Measurements from ENCODE around the gene PAX5. TPM values are rescaled to one million over a fixed set of nuclear protein-coding genes. Genes with fewer than 3 reads are reported as not detected.

The PAX5 gene
- total and polyA plus RNA-seq, 2 of the 13 experiments (the other 11 are each of a cell fraction or from before 2014, with no cell fraction given) = not detected

DNA sequence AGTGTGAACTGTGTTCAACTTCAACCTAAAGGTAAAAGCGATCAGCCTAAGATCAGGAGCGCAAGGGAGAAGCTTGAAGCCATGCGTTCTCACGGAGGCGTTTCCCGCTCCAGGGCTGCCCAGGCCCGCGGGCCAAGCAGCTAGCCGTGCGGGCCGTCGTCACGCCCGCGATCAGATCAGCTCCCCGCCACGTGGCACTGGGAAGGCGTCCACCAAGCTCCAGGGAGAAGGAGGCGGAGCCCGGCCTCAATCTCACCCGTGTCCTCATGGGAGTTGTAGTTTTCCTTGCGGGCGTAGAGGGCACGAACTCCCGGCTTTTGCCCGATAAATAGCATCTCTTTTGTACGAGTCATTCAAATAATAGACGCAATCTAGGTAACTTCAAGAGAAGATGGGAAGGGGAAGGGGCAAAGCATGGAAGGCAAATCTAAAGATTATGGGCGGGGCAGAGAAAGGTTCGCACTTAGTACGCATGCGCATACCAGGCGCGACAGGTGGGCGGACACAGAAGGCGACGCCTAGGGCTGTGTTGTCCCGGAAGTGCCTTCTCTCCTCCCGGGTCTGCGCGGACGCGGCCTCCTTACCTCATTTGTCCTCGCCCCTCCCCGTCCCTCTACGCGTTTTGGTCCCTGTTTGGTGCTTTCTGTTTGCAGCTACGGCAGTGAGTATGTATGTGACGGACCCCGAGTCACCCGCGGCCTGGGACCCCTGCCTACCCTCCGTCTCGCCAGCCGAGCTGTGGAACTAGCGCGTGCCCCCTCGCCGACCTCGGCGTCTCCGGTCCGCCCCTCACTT lies 45.5 kb upstream of the PAX5 start (continued):
- peak; percentile 95; the same call in 1 of the 2 replicates for TF ChIP-seq ZNF674 (CRISPR knock-in tag; IDR thresholded peaks at IDR 0.05; ENCODE audit: low read depth)
- peak; percentile 98 for TF ChIP-seq AHR (CRISPR knock-in tag; IDR thresholded peaks at IDR 0.05)
- peak; percentile 96; the same call in 1 of the 2 replicates for TF ChIP-seq ZNF782 (CRISPR knock-in tag; IDR thresholded peaks at IDR 0.05; ENCODE audit: borderline replicate concordance)
- peak; percentile 96 for TF ChIP-seq MYC (CRISPR knock-in tag; IDR thresholded peaks at IDR 0.05; ENCODE audit: borderline replicate concordance)
- peak; percentile 57; the same call in 1 of the 2 replicates for TF ChIP-seq ZNF644 (CRISPR knock-in tag; IDR thresholded peaks at IDR 0.05; ENCODE audit: low read depth)
- peak; percentile 97 for TF ChIP-seq ZFYVE20 (CRISPR knock-in tag; IDR thresholded peaks at IDR 0.05; ENCODE audit: borderline replicate concordance, low read depth)
- peak; percentile 76; the same call in 1 of the 2 replicates for TF ChIP-seq SIX4 (CRISPR knock-in tag; IDR thresholded peaks at IDR 0.05)
- TF ChIP-seq, protein P1, sequence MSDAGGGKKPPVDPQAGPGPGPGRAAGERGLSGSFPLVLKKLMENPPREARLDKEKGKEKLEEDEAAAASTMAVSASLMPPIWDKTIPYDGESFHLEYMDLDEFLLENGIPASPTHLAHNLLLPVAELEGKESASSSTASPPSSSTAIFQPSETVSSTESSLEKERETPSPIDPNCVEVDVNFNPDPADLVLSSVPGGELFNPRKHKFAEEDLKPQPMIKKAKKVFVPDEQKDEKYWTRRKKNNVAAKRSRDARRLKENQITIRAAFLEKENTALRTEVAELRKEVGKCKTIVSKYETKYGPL (CRISPR knock-in tag; IDR thresholded peaks at IDR 0.05) = peak; percentile 96; the same call in 1 of the 2 replicates
- TF ChIP-seq SKIL (CRISPR knock-in tag; IDR thresholded peaks at IDR 0.05; ENCODE audit: borderline replicate concordance) = peak; percentile 87
- TF ChIP-seq, protein P2, sequence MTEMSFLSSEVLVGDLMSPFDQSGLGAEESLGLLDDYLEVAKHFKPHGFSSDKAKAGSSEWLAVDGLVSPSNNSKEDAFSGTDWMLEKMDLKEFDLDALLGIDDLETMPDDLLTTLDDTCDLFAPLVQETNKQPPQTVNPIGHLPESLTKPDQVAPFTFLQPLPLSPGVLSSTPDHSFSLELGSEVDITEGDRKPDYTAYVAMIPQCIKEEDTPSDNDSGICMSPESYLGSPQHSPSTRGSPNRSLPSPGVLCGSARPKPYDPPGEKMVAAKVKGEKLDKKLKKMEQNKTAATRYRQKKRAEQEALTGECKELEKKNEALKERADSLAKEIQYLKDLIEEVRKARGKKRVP (CRISPR knock-in tag; IDR thresholded peaks at IDR 0.05) = peak in 1 of 2 experiments; percentile 90; a peak in 2 of 4 replicates
- TF ChIP-seq, protein P3, sequence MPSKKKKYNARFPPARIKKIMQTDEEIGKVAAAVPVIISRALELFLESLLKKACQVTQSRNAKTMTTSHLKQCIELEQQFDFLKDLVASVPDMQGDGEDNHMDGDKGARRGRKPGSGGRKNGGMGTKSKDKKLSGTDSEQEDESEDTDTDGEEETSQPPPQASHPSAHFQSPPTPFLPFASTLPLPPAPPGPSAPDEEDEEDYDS (CRISPR knock-in tag; IDR thresholded peaks at IDR 0.05) = no peak; the same call in none of the 2 replicates
- no peak for TF ChIP-seq ZNF512 (CRISPR knock-in tag; IDR thresholded peaks at IDR 0.05)
- TF ChIP-seq PITX1 (CRISPR knock-in tag; IDR thresholded peaks at IDR 0.05) = peak; percentile 83
- TF ChIP-seq ZNF777 (CRISPR knock-in tag; IDR thresholded peaks at IDR 0.05) = peak; percentile 88
- no peak for TF ChIP-seq RORA (CRISPR knock-in tag; IDR thresholded peaks at IDR 0.05)
- TF ChIP-seq RARG (CRISPR knock-in tag; IDR thresholded peaks at IDR 0.05; ENCODE audit: low read depth) = no peak
- peak; percentile 65; the same call in 1 of the 2 replicates for TF ChIP-seq ZNF652 (CRISPR knock-in tag; IDR thresholded peaks at IDR 0.05; ENCODE audit: borderline replicate concordance, low read depth)
- no peak for TF ChIP-seq RFX5 (IDR thresholded peaks at IDR 0.05; ENCODE audit: low read depth, low read length)
- peak; percentile 100 for TF ChIP-seq MXD3 (CRISPR knock-in tag; IDR thresholded peaks at IDR 0.05)
- TF ChIP-seq ZNF558 (CRISPR knock-in tag; IDR thresholded peaks at IDR 0.05; ENCODE audit: borderline replicate concordance) = peak; percentile 100
- peak; percentile 52 for TF ChIP-seq AGO2 (optimal IDR thresholded peaks at IDR 0.05; ENCODE audit: low read depth, low read length)
- TF ChIP-seq, protein P4, sequence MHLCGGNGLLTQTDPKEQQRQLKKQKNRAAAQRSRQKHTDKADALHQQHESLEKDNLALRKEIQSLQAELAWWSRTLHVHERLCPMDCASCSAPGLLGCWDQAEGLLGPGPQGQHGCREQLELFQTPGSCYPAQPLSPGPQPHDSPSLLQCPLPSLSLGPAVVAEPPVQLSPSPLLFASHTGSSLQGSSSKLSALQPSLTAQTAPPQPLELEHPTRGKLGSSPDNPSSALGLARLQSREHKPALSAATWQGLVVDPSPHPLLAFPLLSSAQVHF (CRISPR knock-in tag; IDR thresholded peaks at IDR 0.05) = peak; percentile 98

Measured in HepG2 (cell line).